Hair follicular keratinocyte (primary cell): ENCODE results near the gene TLR5. TPM values are rescaled to one million over a fixed set of nuclear protein-coding genes. Genes with fewer than 3 reads are reported as not detected.

Experiments
- total RNA-seq: library from RNA; depleted of rRNA; stranded (reverse); fragments of >200 nt; gene quantifications from 2 replicates; pipeline ENCODE4 v1.2.3, GENCODE V29; 2015

TLR5 gene, protein sequence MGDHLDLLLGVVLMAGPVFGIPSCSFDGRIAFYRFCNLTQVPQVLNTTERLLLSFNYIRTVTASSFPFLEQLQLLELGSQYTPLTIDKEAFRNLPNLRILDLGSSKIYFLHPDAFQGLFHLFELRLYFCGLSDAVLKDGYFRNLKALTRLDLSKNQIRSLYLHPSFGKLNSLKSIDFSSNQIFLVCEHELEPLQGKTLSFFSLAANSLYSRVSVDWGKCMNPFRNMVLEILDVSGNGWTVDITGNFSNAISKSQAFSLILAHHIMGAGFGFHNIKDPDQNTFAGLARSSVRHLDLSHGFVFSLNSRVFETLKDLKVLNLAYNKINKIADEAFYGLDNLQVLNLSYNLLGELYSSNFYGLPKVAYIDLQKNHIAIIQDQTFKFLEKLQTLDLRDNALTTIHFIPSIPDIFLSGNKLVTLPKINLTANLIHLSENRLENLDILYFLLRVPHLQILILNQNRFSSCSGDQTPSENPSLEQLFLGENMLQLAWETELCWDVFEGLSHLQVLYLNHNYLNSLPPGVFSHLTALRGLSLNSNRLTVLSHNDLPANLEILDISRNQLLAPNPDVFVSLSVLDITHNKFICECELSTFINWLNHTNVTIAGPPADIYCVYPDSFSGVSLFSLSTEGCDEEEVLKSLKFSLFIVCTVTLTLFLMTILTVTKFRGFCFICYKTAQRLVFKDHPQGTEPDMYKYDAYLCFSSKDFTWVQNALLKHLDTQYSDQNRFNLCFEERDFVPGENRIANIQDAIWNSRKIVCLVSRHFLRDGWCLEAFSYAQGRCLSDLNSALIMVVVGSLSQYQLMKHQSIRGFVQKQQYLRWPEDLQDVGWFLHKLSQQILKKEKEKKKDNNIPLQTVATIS
- 0.08 and 0.27 TPM in 2 replicates for total RNA-seq

DNA sequence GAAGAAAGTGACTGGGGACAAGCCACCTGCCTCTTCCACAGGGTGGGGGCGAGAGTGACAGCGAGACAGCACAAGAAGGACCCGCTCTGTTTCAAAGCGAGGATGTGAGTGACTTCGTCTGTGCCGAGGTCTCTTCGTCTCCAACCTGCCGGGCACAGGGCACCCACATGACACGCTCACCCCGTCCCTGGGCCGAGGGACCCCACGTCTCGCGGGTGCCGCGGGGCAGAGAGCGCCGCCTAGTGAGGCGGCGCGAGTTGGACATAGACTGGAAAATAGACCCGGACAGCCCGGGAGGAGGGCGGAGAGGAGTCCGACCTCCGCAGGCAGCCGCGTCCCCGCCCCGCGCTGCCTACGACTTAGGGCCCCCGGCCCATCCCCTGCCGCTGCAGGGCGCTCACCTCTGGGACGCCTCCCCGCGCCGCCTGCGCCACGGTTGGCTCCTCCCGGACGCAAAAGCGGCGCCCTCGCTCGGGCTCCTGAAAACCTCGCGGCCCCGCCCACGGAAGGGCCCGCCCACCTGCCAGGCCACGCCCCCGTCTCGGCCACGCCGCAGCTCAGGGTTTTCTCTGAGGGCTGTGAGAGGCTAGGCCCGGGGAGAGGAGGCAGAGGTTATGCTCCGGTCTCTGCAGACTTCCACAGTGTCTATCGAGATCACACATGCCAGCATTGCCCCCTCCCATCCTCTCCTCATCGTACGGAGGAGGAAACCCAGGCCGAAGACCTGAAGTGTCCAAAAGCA is at the start of gene TLR5:
Gene TLR5 (minus strand): TSS at position 454 of the 742 bp plus-strand sequence. CDS start 30,217 bp downstream, outside the sequence.

Other genes starting within 250 kb of the TLR5 start
- gene SUSD4, start 220.9 kb upstream of the TLR5 start, total RNA-seq: 0.47 and 2.9 TPM in 2 replicates